HCT116 (cell line): ENCODE results near the gene IQCC. TPM values are rescaled to one million over a fixed set of nuclear protein-coding genes. Genes with fewer than 3 reads are reported as not detected.

ENCODE experiments used
- total RNA-seq: library from RNA; stranded (reverse); gene quantifications from one replicate; pipeline ENCODE4 v1.2.1, GENCODE V29; 2021; ENCODE audit not compliant: unreplicated experiment

IQCC gene
- total RNA-seq, 1 experiment from 2014 or later = 4.7 TPM

Other genes starting within 250 kb of the IQCC start
- gene KHDRBS1, start 191.8 kb upstream of the IQCC start, total RNA-seq = 215 TPM
- 22.8 TPM for gene TMEM39B, start 132.7 kb upstream of the IQCC start, total RNA-seq
- 79.9 TPM for gene KPNA6, start 97.6 kb upstream of the IQCC start, total RNA-seq
- gene TXLNA, start 26.0 kb upstream of the IQCC start, total RNA-seq = 37.2 TPM
- 5.9 TPM for gene CCDC28B, start 5.1 kb upstream of the IQCC start, total RNA-seq
- gene DCDC2B, start 3.4 kb downstream of the IQCC start, total RNA-seq = 0.27 TPM
- 12.3 TPM for gene TMEM234, start 16.7 kb downstream of the IQCC start, total RNA-seq
- 323 TPM for gene EIF3I, start 16.7 kb downstream of the IQCC start, total RNA-seq
- 0.42 TPM for gene FAM167B, start 41.6 kb downstream of the IQCC start, total RNA-seq
- gene LCK, start 45.6 kb downstream of the IQCC start, total RNA-seq = 0.79 TPM
- 232 TPM for gene HDAC1, start 86.4 kb downstream of the IQCC start, total RNA-seq
- gene MARCKSL1, start 130.6 kb downstream of the IQCC start, total RNA-seq = 127 TPM
- gene FAM229A, start 156.8 kb downstream of the IQCC start, total RNA-seq = 16.1 TPM
- gene TSSK3, start 156.9 kb downstream of the IQCC start, total RNA-seq = 1.6 TPM
- gene BSDC1, start 188.8 kb downstream of the IQCC start, total RNA-seq = 47.0 TPM